ENCODE results near the gene ATP5F1D. TPM values are rescaled to one million over a fixed set of nuclear protein-coding genes. Genes with fewer than 3 reads are reported as not detected.

Gene ATP5F1D
- total and polyA plus RNA-seq, 2 donors (not counting 1 experiment from before 2014, with no cell fraction given), result 150 to 166 TPM

DNA sequence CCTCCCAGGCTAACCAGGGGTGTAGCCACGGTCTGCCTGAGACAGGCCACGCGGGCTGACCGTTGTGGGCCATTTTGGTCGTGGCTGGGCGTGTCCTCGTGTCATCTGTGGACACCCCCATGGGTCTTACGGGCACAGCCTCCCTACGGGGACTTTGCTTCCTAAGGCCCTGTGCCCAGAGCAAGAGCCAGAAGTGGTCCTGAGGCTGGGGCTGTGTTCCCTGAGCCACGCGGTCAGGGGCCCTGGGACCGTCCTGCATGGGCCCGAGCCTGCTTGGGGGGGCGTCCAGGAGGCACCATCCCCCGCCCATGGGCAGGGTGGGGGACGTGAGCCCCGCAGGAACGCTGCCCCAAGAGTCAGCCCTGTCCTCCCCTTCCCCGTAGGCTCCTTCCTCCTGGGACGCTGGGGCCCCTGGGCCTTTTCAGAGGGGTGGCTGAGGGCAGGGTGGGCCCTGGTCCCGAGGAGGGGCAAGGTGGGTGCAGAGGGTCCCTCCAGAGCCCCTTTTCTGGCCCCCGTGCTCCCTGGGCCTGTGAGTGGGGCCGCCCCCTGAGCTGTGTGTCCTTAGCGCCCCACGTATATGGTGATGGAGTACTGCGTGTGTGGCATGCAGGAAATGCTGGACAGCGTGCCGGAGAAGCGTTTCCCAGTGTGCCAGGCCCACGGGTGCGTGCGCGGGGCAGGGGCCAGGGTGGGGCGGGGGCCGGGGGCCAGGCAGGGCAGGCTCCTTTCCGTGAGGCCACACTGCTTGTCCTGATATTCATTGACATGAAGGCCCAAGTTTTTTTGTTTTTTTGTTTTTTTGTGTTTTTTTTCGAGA lies 22.6 kb upstream of the ATP5F1D start:
- Histone ChIP-seq H3K9ac (ENCODE audit: low read length) (no peak overlapping the region), H3K27me3 (replicated peaks in 1 of 4; ENCODE audit: control extremely low read depth in 1 of 4, control insufficient read depth in 3 of 4, insufficient read depth in 4 of 4, low read length in 3 of 4) (no peaks in the 10 kb centered on the region), H3K36me3 (replicated peaks in 1 of 2; ENCODE audit: control extremely low read depth in 1 of 2, control insufficient read depth in 1 of 2, extremely low read depth in 1 of 2, insufficient read depth in 2 of 2, low read length in 1 of 2) (peaks cover 0 to 29% of the 10 kb centered on the region in 2 experiments), H3K79me2 (ENCODE audit: control insufficient read depth, insufficient read depth, low read length) (peaks cover 67% of the 10 kb centered on the region), H3K4me2 (replicated peaks; ENCODE audit: low read depth, low read length, poor library complexity, severe bottlenecking) (no peak overlapping the region), H3K27ac (ENCODE audit: low read length in 2 of 2) (no peak overlapping the region), H3K4me1 (ENCODE audit: control insufficient read depth in 2 of 2, insufficient read depth in 2 of 2, low read length in 2 of 2) (peaks cover 4 to 7% of the 10 kb centered on the region in 2 donors), H4K20me1 (ENCODE audit: control insufficient read depth, insufficient read depth, low read length, poor library complexity, severe bottlenecking) (peaks cover 80% of the 10 kb centered on the region), H2AFZ (ENCODE audit: insufficient read depth, low read depth, low read length, poor library complexity, severe bottlenecking) (no peak overlapping the region), H3K9me3 (ENCODE audit: control extremely low read depth in 1 of 3, control insufficient read depth in 2 of 3, insufficient read depth in 1 of 3, low read length in 2 of 3) (no peaks in the 10 kb centered on the region), H3K4me3 (ENCODE audit: control extremely low read depth in 1 of 5, extremely low read depth in 1 of 5, insufficient read depth in 1 of 5, low read depth in 2 of 5, low read length in 4 of 5) (no peak overlapping the region)
- H3K27ac Mint-ChIP-seq, result no peak overlapping the region
- 96% methylated on average over 33 of the region's 37 CpGs for WGBS (ENCODE audit: insufficient coverage)
- ATAC-seq (ENCODE audit: low read depth) (no peak), DNase-seq (no peak)
- intact Hi-C loops (cut with micrococcal nuclease), result no loop called here
- H3K27me3 Mint-ChIP-seq, result no peaks in the 10 kb centered on the region
- TF ChIP-seq, protein P1, sequence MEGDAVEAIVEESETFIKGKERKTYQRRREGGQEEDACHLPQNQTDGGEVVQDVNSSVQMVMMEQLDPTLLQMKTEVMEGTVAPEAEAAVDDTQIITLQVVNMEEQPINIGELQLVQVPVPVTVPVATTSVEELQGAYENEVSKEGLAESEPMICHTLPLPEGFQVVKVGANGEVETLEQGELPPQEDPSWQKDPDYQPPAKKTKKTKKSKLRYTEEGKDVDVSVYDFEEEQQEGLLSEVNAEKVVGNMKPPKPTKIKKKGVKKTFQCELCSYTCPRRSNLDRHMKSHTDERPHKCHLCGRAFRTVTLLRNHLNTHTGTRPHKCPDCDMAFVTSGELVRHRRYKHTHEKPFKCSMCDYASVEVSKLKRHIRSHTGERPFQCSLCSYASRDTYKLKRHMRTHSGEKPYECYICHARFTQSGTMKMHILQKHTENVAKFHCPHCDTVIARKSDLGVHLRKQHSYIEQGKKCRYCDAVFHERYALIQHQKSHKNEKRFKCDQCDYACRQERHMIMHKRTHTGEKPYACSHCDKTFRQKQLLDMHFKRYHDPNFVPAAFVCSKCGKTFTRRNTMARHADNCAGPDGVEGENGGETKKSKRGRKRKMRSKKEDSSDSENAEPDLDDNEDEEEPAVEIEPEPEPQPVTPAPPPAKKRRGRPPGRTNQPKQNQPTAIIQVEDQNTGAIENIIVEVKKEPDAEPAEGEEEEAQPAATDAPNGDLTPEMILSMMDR (IDR thresholded peaks at IDR 0.05), result no peak
- TF ChIP-seq EZH2 (IDR thresholded peaks at IDR 0.05; ENCODE audit: borderline replicate concordance, insufficient read depth, low read depth, low read length, poor library complexity, severe bottlenecking), result no peak
- no peaks in the 10 kb centered on the region for H3K9me3 Mint-ChIP-seq (ENCODE audit: insufficient read depth)
- no peak overlapping the region for H3K4me3 Mint-ChIP-seq
- CTCF ChIA-PET, result interaction anchor here (1.7 kb wide), 1 partner anchor 107 kb away, joined by 4 read pairs; no protein-coding TSS in a partner anchor
- peaks cover 8% of the 10 kb centered on the region for H3K4me1 Mint-ChIP-seq
- POLR2A ChIA-PET, result interaction anchor here (0.8 kb wide), 1 partner anchor 200 kb away, joined by 3 read pairs; no protein-coding TSS in a partner anchor

DNA sequence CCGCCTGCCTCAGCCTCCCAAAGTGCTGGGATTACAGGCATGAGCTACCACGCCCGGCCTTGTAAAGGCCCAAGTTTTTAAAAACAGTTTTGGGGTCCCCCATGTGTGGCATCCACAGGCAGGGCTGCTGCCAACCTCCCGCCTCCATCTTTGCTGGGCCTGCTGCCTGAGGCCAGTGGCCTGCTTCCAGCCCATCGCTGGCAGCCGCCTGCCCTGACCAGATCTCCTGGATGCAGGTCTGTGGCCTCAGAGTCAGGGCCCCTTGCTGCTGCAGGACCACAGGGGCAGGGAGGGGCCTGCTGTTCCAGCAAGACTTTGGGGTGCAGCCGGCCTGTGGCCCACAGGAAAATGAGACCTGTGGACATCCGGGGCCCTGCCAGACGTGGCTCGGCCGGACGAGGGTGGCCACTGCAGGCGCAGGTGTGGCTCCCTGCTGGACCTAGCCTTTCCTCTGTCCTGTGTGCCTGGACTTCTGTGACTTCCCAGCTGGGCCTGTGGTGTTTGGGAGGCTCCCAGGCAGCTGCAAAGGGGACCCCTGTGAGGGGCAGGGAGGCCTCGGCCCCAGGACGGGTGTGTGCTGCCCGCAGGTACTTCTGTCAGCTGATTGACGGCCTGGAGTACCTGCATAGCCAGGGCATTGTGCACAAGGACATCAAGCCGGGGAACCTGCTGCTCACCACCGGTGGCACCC lies 21.6 kb upstream of the ATP5F1D start:
- ChIA-PET CTCF (no interaction called here), POLR2A (no interaction called here)
- Mint-ChIP-seq H3K27ac (no peak overlapping the region), H3K4me1 (peaks cover 4% of the 10 kb centered on the region), H3K27me3 (no peaks in the 10 kb centered on the region), H3K9me3 (ENCODE audit: insufficient read depth) (no peaks in the 10 kb centered on the region), H3K4me3 (no peak overlapping the region)
- DNase-seq (no peak), ATAC-seq (ENCODE audit: low read depth) (no peak)
- Histone ChIP-seq H3K27ac (ENCODE audit: low read length in 2 of 2) (no peak overlapping the region), H4K20me1 (ENCODE audit: control insufficient read depth, insufficient read depth, low read length, poor library complexity, severe bottlenecking) (peaks cover 71% of the 10 kb centered on the region), H3K9me3 (ENCODE audit: control extremely low read depth in 1 of 3, control insufficient read depth in 2 of 3, insufficient read depth in 1 of 3, low read length in 2 of 3) (no peaks in the 10 kb centered on the region), H3K4me1 (ENCODE audit: control insufficient read depth in 2 of 2, insufficient read depth in 2 of 2, low read length in 2 of 2) (no peaks in the 10 kb centered on the region), H3K4me2 (replicated peaks; ENCODE audit: low read depth, low read length, poor library complexity, severe bottlenecking) (no peak overlapping the region), H3K4me3 (ENCODE audit: control extremely low read depth in 1 of 5, extremely low read depth in 1 of 5, insufficient read depth in 1 of 5, low read depth in 2 of 5, low read length in 4 of 5) (no peak overlapping the region), H3K79me2 (ENCODE audit: control insufficient read depth, insufficient read depth, low read length) (peaks cover 58% of the 10 kb centered on the region), H3K9ac (ENCODE audit: low read length) (no peak overlapping the region), H2AFZ (ENCODE audit: insufficient read depth, low read depth, low read length, poor library complexity, severe bottlenecking) (no peak overlapping the region), H3K27me3 (replicated peaks in 1 of 4; ENCODE audit: control extremely low read depth in 1 of 4, control insufficient read depth in 3 of 4, insufficient read depth in 4 of 4, low read length in 3 of 4) (no peaks in the 10 kb centered on the region), H3K36me3 (replicated peaks in 1 of 2; ENCODE audit: control extremely low read depth in 1 of 2, control insufficient read depth in 1 of 2, extremely low read depth in 1 of 2, insufficient read depth in 2 of 2, low read length in 1 of 2) (peaks cover 0 to 36% of the 10 kb centered on the region in 2 experiments)
- TF ChIP-seq, protein P1 (IDR thresholded peaks at IDR 0.05), result no peak
- TF ChIP-seq EZH2 (IDR thresholded peaks at IDR 0.05; ENCODE audit: borderline replicate concordance, insufficient read depth, low read depth, low read length, poor library complexity, severe bottlenecking), result no peak
- intact Hi-C loops (cut with micrococcal nuclease), result no loop called here
- 97% methylated on average over 19 of the region's 19 CpGs for WGBS (ENCODE audit: insufficient coverage)
